ENCODE data around the gene CSRP1.
"Not testable (repeated sequence)": the region's sequence is repeated elsewhere in the genome, so short reads cannot be mapped to it uniquely, and the experiment has no call there.

The CSRP1 gene

GRCh38 chr1:201525193-201525778 lies 18.4 kb upstream of the CSRP1 start:
- H3K9me3 ChIP-seq (ENCODE audit: control insufficient read depth, low read length): no peaks in the 10 kb centered on the region

DNA sequence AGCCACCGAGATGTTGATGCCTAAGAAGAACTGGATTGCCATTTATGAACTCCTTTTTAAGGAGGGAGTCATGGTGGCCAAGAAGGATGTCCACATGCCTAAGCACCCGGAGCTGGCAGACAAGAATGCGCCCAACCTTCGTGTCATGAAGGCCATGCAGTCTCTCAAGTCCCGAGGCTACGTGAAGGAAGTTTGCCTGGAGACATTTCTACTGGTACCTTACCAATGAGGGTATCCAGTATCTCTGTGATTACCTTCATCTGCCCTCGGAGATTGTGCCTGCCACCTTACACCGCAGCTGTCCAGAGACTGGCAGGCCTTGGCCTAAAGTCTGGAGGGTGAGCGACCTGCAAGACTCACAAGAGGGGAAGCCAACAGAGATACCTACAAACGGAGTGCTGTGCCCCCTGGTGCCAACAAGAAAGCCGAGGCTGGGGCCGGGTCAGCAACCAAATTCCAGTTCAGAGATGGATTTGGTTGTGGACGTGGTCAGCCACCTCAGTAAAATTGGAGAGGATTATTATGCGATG lies 13.2 kb upstream of the CSRP1 start:
- not testable (repeated sequence) for H3K27ac ChIP-seq (ENCODE audit: low read depth, low read length, severe bottlenecking); H3K4me3 ChIP-seq (ENCODE audit: extremely low read depth, insufficient read depth, low read length, poor library complexity, severe bottlenecking); H3K36me3 ChIP-seq (ENCODE audit: control insufficient read depth, insufficient read depth, low read length); H3K4me1 ChIP-seq (ENCODE audit: control insufficient read depth, insufficient read depth, low read length, poor library complexity, severe bottlenecking); H3K9me3 ChIP-seq (ENCODE audit: control insufficient read depth, low read length)
- WGBS, 2 experiments (ENCODE audit: insufficient coverage in 2 of 2): 73 to 85% methylated on average over 8 to 10 of the region's 14 CpGs

More at GRCh38 chr1:201525193-201525778, 18.4 kb upstream of the CSRP1 start:
- no peak overlapping the region for H3K27ac ChIP-seq (ENCODE audit: low read depth, low read length, severe bottlenecking)
- H3K36me3 ChIP-seq (ENCODE audit: control insufficient read depth, insufficient read depth, low read length): no peaks in the 10 kb centered on the region
- WGBS, 2 experiments (ENCODE audit: insufficient coverage in 2 of 2): no CpG with 5 or more reads among the region's 1 CpG
- H3K4me1 ChIP-seq (ENCODE audit: control insufficient read depth, insufficient read depth, low read length, poor library complexity, severe bottlenecking): no peaks in the 10 kb centered on the region
- no peak overlapping the region for H3K4me3 ChIP-seq (ENCODE audit: extremely low read depth, insufficient read depth, low read length, poor library complexity, severe bottlenecking)

GRCh38 chr1:201518071-201518470 lies 11.1 kb upstream of the CSRP1 start:
- Histone ChIP-seq H3K9me3 (ENCODE audit: control insufficient read depth, low read length) (no peaks in the 10 kb centered on the region), H3K4me3 (ENCODE audit: extremely low read depth, insufficient read depth, low read length, poor library complexity, severe bottlenecking) (no peak overlapping the region), H3K27ac (ENCODE audit: low read depth, low read length, severe bottlenecking) (no peak overlapping the region), H3K36me3 (ENCODE audit: control insufficient read depth, insufficient read depth, low read length) (no peaks in the 10 kb centered on the region), H3K4me1 (ENCODE audit: control insufficient read depth, insufficient read depth, low read length, poor library complexity, severe bottlenecking) (peaks cover 20% of the 10 kb centered on the region)
- 88 to 100% methylated on average over 2 to 4 of the region's 5 CpGs for WGBS, 2 experiments (ENCODE audit: insufficient coverage in 2 of 2)

GRCh38 chr1:201517631-201518030 lies 10.7 kb upstream of the CSRP1 start:
- Histone ChIP-seq H3K4me3 (ENCODE audit: extremely low read depth, insufficient read depth, low read length, poor library complexity, severe bottlenecking) (no peak overlapping the region), H3K27ac (ENCODE audit: low read depth, low read length, severe bottlenecking) (no peak overlapping the region), H3K9me3 (ENCODE audit: control insufficient read depth, low read length) (no peaks in the 10 kb centered on the region), H3K36me3 (ENCODE audit: control insufficient read depth, insufficient read depth, low read length) (no peaks in the 10 kb centered on the region), H3K4me1 (ENCODE audit: control insufficient read depth, insufficient read depth, low read length, poor library complexity, severe bottlenecking) (peaks cover 23% of the 10 kb centered on the region)
- 92 to 93% methylated on average over 6 of the region's 7 CpGs for WGBS, 2 experiments (ENCODE audit: insufficient coverage in 2 of 2)

GRCh38 chr1:201516511-201517127 lies 9.7 kb upstream of the CSRP1 start:
- WGBS, 2 experiments (ENCODE audit: insufficient coverage in 2 of 2): no CpG with 5 or more reads among the region's 2 CpGs
- H3K4me3 ChIP-seq (ENCODE audit: extremely low read depth, insufficient read depth, low read length, poor library complexity, severe bottlenecking): no peak overlapping the region
- H3K4me1 ChIP-seq (ENCODE audit: control insufficient read depth, insufficient read depth, low read length, poor library complexity, severe bottlenecking): peaks cover 31% of the 10 kb centered on the region
- no peak overlapping the region for H3K27ac ChIP-seq (ENCODE audit: low read depth, low read length, severe bottlenecking)
- H3K9me3 ChIP-seq (ENCODE audit: control insufficient read depth, low read length): no peaks in the 10 kb centered on the region
- no peaks in the 10 kb centered on the region for H3K36me3 ChIP-seq (ENCODE audit: control insufficient read depth, insufficient read depth, low read length)

GRCh38 chr1:201515895-201516294 lies 9.0 kb upstream of the CSRP1 start:
- Histone ChIP-seq H3K4me1 (ENCODE audit: control insufficient read depth, insufficient read depth, low read length, poor library complexity, severe bottlenecking) (peaks cover 34% of the 10 kb centered on the region), H3K9me3 (ENCODE audit: control insufficient read depth, low read length) (no peaks in the 10 kb centered on the region), H3K36me3 (ENCODE audit: control insufficient read depth, insufficient read depth, low read length) (no peaks in the 10 kb centered on the region), H3K27ac (ENCODE audit: low read depth, low read length, severe bottlenecking) (no peak overlapping the region), H3K4me3 (ENCODE audit: extremely low read depth, insufficient read depth, low read length, poor library complexity, severe bottlenecking) (no peak overlapping the region)
- 100% methylated on average over 1 of the region's 1 CpG; no CpG with 5 or more reads in 1 of the 2 experiments for WGBS, 2 experiments (ENCODE audit: insufficient coverage in 2 of 2)

GRCh38 chr1:201515062-201515750 lies 8.3 kb upstream of the CSRP1 start:
- no peak overlapping the region for H3K27ac ChIP-seq (ENCODE audit: low read depth, low read length, severe bottlenecking)
- peaks cover 34% of the 10 kb centered on the region for H3K4me1 ChIP-seq (ENCODE audit: control insufficient read depth, insufficient read depth, low read length, poor library complexity, severe bottlenecking)
- no peaks in the 10 kb centered on the region for H3K36me3 ChIP-seq (ENCODE audit: control insufficient read depth, insufficient read depth, low read length)
- no peaks in the 10 kb centered on the region for H3K9me3 ChIP-seq (ENCODE audit: control insufficient read depth, low read length)
- 91 to 93% methylated on average over 8 to 9 of the region's 9 CpGs for WGBS, 2 experiments (ENCODE audit: insufficient coverage in 2 of 2)
- no peak overlapping the region for H3K4me3 ChIP-seq (ENCODE audit: extremely low read depth, insufficient read depth, low read length, poor library complexity, severe bottlenecking)

GRCh38 chr1:201514466-201514865 lies 7.5 kb upstream of the CSRP1 start:
- no peaks in the 10 kb centered on the region for H3K36me3 ChIP-seq (ENCODE audit: control insufficient read depth, insufficient read depth, low read length)
- H3K27ac ChIP-seq (ENCODE audit: low read depth, low read length, severe bottlenecking): peak overlapping the region; percentile 23
- WGBS, 2 experiments (ENCODE audit: insufficient coverage in 2 of 2): 100% methylated on average over 1 to 2 of the region's 2 CpGs
- peaks cover 34% of the 10 kb centered on the region for H3K4me1 ChIP-seq (ENCODE audit: control insufficient read depth, insufficient read depth, low read length, poor library complexity, severe bottlenecking)
- H3K4me3 ChIP-seq (ENCODE audit: extremely low read depth, insufficient read depth, low read length, poor library complexity, severe bottlenecking): no peak overlapping the region
- H3K9me3 ChIP-seq (ENCODE audit: control insufficient read depth, low read length): no peaks in the 10 kb centered on the region

- Histone ChIP-seq H3K36me3 (ENCODE audit: control insufficient read depth, insufficient read depth, low read length) (no peaks in the 10 kb centered on the region), H3K4me1 (ENCODE audit: control insufficient read depth, insufficient read depth, low read length, poor library complexity, severe bottlenecking) (peaks cover 39% of the 10 kb centered on the region), H3K9me3 (ENCODE audit: control insufficient read depth, low read length) (no peaks in the 10 kb centered on the region), H3K27ac (ENCODE audit: low read depth, low read length, severe bottlenecking) (peak overlapping the region; percentile 75), H3K4me3 (ENCODE audit: extremely low read depth, insufficient read depth, low read length, poor library complexity, severe bottlenecking) (no peak overlapping the region)
- 93% methylated on average over 3 to 5 of the region's 6 CpGs for WGBS, 2 experiments (ENCODE audit: insufficient coverage in 2 of 2)
Measured at GRCh38 chr1:201513498-201514243, 6.7 kb upstream of the CSRP1 start.

DNA sequence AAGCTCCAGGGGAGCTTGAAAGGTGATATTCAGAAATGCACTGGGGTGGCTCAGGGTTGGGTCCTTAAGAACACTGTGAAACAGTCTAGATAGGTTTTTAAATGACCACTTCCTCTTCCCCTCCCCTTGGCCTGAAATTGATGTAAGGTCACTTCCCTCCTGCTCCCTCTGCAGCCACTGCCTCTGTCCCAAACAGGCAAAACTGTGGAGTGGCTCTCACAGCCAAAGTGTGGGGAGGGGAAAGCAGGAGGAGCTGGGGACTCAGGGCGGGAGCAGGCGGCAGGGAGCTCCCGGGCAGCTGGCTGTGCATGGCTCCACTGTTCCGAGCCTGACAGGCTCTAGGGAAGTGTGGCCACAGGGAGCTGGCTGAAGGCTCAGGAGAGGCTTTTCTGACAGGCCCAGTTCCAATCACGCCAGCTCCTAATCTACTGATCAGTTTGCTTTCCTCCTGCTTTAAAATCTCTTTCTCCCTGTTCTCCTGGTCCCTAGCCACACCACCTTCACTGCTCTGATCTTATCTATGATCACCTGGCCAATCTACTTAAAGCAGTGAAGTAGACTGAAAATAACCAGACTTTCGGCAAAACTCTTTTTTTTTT lies 5.1 kb upstream of the CSRP1 start:
- Histone ChIP-seq H3K36me3 (ENCODE audit: control insufficient read depth, insufficient read depth, low read length) (no peaks in the 10 kb centered on the region), H3K4me1 (ENCODE audit: control insufficient read depth, insufficient read depth, low read length, poor library complexity, severe bottlenecking) (peaks cover 39% of the 10 kb centered on the region), H3K27ac (ENCODE audit: low read depth, low read length, severe bottlenecking) (peak overlapping the region; percentile 88), H3K4me3 (ENCODE audit: extremely low read depth, insufficient read depth, low read length, poor library complexity, severe bottlenecking) (no peak overlapping the region), H3K9me3 (ENCODE audit: control insufficient read depth, low read length) (no peaks in the 10 kb centered on the region)
- 12 to 26% methylated on average over 5 to 6 of the region's 6 CpGs for WGBS, 2 experiments (ENCODE audit: insufficient coverage in 2 of 2)
